A673 (cell line): Measurements from ENCODE around the gene DMP1. TPM values are rescaled to one million over a fixed set of nuclear protein-coding genes. Genes with fewer than 3 reads are reported as not detected.

ENCODE experiments used
- BruUV-seq: library from RNA; stranded (reverse); fragments of 400-500 nt; replicated peaks from 2 replicates; lab custom pipeline; 2021; lab: Mats Ljungman, UMichigan
- CTCF ChIA-PET: fragments of 300-600 bp; sonication (Branson Sonifier 250); formaldehyde crosslinking; loops from one replicate; lab custom pipeline; 2022; ENCODE audit warnings: antibody characterized with exemption; lab: Charles Lee
- POLR2A ChIA-PET: fragments of 300-600 bp; sonication (Branson Sonifier 250); formaldehyde crosslinking; loops from one replicate; lab custom pipeline; 2022; ENCODE audit warnings: antibody characterized with exemption; ENCODE audit not compliant: low non-redundant PET; lab: Charles Lee
- DNase-seq: peaks from one replicate; pipeline ENCODE4 v3.0.0-alpha.2; 2015; ENCODE audit warnings: low spot score
- H3K27ac ChIP-seq: fragments of 200-600 bp; sonication (generic); 2 replicates; pipeline ENCODE4 v1.5.1; 2016; ENCODE audit warnings: mixed run types, low read depth, mild to moderate bottlenecking, mixed read lengths, antibody characterized with exemption, low read length; ENCODE audit not compliant: poor library complexity, severe bottlenecking
- H3K27me3 ChIP-seq: fragments of 200-600 bp; sonication (generic); replicated peaks from 2 replicates; pipeline ENCODE4 v1.6.1; 2017; ENCODE audit warnings: mixed run types, low read depth, mild to moderate bottlenecking, mixed read lengths, antibody characterized with exemption, low read length; ENCODE audit not compliant: insufficient read depth, poor library complexity
- H3K36me3 ChIP-seq: fragments of 200-600 bp; sonication (generic); 2 replicates; pipeline ENCODE4 v1.6.1; 2016; ENCODE audit warnings: mixed run types, mild to moderate bottlenecking, mixed read lengths, antibody characterized with exemption, low read length; ENCODE audit not compliant: insufficient read depth, poor library complexity, severe bottlenecking
- H3K4me1 ChIP-seq: fragments of 200-600 bp; sonication (generic); 2 replicates; pipeline ENCODE4 v1.6.1; 2017; ENCODE audit warnings: mixed run types, mild to moderate bottlenecking, mixed read lengths, antibody characterized with exemption, low read length; ENCODE audit not compliant: insufficient read depth, poor library complexity, severe bottlenecking
- H3K4me3 ChIP-seq: fragments of 200-600 bp; sonication (generic); 2 replicates; pipeline ENCODE4 v1.5.1; 2016; ENCODE audit warnings: low read depth, mixed run types, mild to moderate bottlenecking, mixed read lengths, low read length; ENCODE audit not compliant: poor library complexity, severe bottlenecking
- H3K9me3 ChIP-seq: fragments of 200-600 bp; sonication (generic); 2 replicates; pipeline ENCODE4 v1.6.1; 2016; ENCODE audit warnings: mixed run types, low read depth, mild to moderate bottlenecking, mixed read lengths, antibody characterized with exemption, low read length; ENCODE audit not compliant: poor library complexity, severe bottlenecking
- CTCF ChIP-seq: fragments of 300-800, 200-600 bp; sonication (generic); conservative IDR thresholded peaks from 2 replicates; pipeline ENCODE4 v1.5.1; 2017; ENCODE audit warnings: low read depth, mild to moderate bottlenecking, antibody characterized with exemption, low read length, moderate library complexity, mixed read lengths
- EZH2 ChIP-seq: fragments of 200-600 bp; sonication (generic); IDR thresholded peaks from 2 replicates; pipeline ENCODE4 v1.6.1; 2017; ENCODE audit warnings: borderline replicate concordance, low read depth, mild to moderate bottlenecking, mixed read lengths, antibody characterized with exemption, low read length; ENCODE audit not compliant: poor library complexity, severe bottlenecking
- intact Hi-C: fragments of 100-400 bp; cut with micrococcal nuclease; formaldehyde crosslinking; loops from one replicate; pipeline ENCODE4 v1.10.0; 2022; ENCODE audit not compliant: unreplicated experiment
- total RNA-seq: library from RNA; stranded (reverse); gene quantifications from 2 replicates; pipeline ENCODE4 v1.2.3, GENCODE V29; 2021

Gene DMP1
- total RNA-seq, 1 experiment from 2014 or later, result not detected

- DNase-seq, result no peak
- BruUV-seq, result no TSS peak
- POLR2A ChIA-PET, result no interaction called here
- Histone ChIP-seq H3K4me3 (no peak overlapping the region), H3K9me3 (no peaks in the 10 kb centered on the region), H3K4me1 (no peaks in the 10 kb centered on the region), H3K36me3 (no peaks in the 10 kb centered on the region), H3K27ac (no peak overlapping the region), H3K27me3 (no peaks in the 10 kb centered on the region)
- intact Hi-C loops, result no loop called here
- CTCF ChIA-PET, result no interaction called here
- TF ChIP-seq CTCF, result no peak
- TF ChIP-seq EZH2, result no peak
Observed at GRCh38 chr4:87707279-87707918, 57.3 kb downstream of the DMP1 start.

Other genes starting within 250 kb of the DMP1 start
- gene NUDT9, start 227.7 kb upstream of the DMP1 start, total RNA-seq, result 8.8 and 11.3 TPM in 2 replicates
- 1.1 and 1.8 TPM in 2 replicates for gene SPARCL1, start 120.9 kb upstream of the DMP1 start, total RNA-seq
- gene DSPP, start 41.8 kb upstream of the DMP1 start, total RNA-seq, result not detected in 2 replicates
- gene IBSP, start 149.3 kb downstream of the DMP1 start, total RNA-seq, result not detected in 2 replicates
- gene MEPE, start 182.7 kb downstream of the DMP1 start, total RNA-seq, result not detected in 2 replicates